ENCODE data around the gene THY1. TPM values are rescaled to one million over a fixed set of nuclear protein-coding genes. Genes with fewer than 3 reads are reported as not detected.

The THY1 gene
- total RNA-seq, 2 experiments from 2014 or later = not detected

DNA sequence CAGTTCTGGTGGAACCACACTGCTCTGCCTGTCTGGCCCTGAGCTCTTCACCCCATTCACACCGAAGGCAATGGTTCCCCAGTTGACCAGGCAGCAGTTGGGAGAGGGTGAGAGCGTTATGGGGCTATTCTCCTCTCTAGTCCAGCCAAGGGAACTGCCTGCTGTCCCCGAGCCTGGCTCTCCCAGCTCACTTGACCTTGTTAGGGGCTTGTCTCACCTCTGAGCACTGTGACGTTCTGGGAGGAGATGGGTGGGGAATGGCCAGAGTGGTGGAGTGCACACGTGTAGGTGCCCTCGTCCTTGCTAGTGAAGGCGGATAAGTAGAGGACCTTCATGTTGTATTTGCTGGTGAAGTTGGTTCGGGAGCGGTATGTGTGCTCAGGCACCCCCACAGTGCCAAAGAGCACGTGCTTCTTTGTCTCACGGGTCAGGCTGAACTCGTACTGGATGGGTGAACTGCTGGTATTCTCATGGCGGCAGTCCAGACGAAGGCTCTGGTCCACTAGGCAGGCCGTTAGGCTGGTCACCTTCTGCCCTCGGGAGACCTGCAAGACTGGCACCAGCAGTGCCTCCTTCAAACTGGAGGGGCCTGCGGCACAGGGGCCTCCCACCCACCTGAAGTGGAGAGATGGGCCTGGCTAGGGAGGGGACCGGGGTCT, 3.0 kb downstream of the THY1 start:
- no peaks in the 10 kb centered on the region for H3K9me3 ChIP-seq (ENCODE audit: low read length)
- DNase-seq (ENCODE audit: low spot score) = no peak
- no peaks in the 10 kb centered on the region for H3K9me2 ChIP-seq (ENCODE audit: insufficient read depth, low read length)
- TF ChIP-seq, protein P1, sequence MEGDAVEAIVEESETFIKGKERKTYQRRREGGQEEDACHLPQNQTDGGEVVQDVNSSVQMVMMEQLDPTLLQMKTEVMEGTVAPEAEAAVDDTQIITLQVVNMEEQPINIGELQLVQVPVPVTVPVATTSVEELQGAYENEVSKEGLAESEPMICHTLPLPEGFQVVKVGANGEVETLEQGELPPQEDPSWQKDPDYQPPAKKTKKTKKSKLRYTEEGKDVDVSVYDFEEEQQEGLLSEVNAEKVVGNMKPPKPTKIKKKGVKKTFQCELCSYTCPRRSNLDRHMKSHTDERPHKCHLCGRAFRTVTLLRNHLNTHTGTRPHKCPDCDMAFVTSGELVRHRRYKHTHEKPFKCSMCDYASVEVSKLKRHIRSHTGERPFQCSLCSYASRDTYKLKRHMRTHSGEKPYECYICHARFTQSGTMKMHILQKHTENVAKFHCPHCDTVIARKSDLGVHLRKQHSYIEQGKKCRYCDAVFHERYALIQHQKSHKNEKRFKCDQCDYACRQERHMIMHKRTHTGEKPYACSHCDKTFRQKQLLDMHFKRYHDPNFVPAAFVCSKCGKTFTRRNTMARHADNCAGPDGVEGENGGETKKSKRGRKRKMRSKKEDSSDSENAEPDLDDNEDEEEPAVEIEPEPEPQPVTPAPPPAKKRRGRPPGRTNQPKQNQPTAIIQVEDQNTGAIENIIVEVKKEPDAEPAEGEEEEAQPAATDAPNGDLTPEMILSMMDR (conservative IDR thresholded peaks at IDR 0.05; ENCODE audit: low read length) = no peak
- no peak for TF ChIP-seq EZH2phosphoT487 (IDR thresholded peaks at IDR 0.05; ENCODE audit: borderline replicate concordance, low read depth, low read length)
- no peaks in the 10 kb centered on the region for H3K36me3 ChIP-seq (ENCODE audit: insufficient read depth, low read length)
- ChIA-PET POLR2A (no interaction called here), CTCF (ENCODE audit: unreplicated experiment) (no interaction called here)
- H3K27ac ChIP-seq (ENCODE audit: low read depth, low read length, poor library complexity, severe bottlenecking) = no peak overlapping the region
- H3K4me1 ChIP-seq (ENCODE audit: insufficient read depth, low read length, poor library complexity, severe bottlenecking) = no peaks in the 10 kb centered on the region
- no peaks in the 10 kb centered on the region for H3K79me2 ChIP-seq (ENCODE audit: insufficient read depth, low read depth, low read length)
- BruUV-seq (replicated peaks) = no TSS peak
- intact Hi-C loops (cut with micrococcal nuclease; ENCODE audit: unreplicated experiment) = no loop called here
- H4K20me1 ChIP-seq (ENCODE audit: insufficient read depth, low read length) = no peaks in the 10 kb centered on the region
- no peak overlapping the region for H3K4me2 ChIP-seq (ENCODE audit: low read length)
- H2AFZ ChIP-seq (ENCODE audit: low read length) = no peak overlapping the region
- no peak overlapping the region for H3K4me3 ChIP-seq (ENCODE audit: low read depth, low read length, poor library complexity, severe bottlenecking)

DNA sequence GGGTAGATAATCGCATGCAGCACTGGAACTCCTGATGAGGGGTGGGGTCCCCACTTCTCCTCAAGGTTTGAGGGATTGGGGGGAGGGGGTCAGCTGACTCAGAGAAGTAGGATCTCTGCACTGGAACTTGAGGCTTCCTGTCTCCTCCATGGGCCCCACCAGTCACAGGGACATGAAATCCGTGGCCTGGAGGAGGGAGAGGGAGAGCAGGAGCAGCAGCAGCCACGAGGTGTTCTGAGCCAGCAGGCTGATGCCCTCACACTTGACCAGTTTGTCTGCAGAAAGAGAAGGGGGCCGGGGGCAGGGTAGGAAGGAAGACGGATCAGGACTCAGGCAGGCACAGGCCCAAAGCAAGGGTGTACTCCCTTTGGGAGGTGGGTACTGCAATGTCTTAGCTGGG, 3.7 kb downstream of the THY1 start:
- H3K27ac ChIP-seq (ENCODE audit: low read depth, low read length, poor library complexity, severe bottlenecking) = no peak overlapping the region
- ChIA-PET POLR2A (no interaction called here), CTCF (ENCODE audit: unreplicated experiment) (no interaction called here)
- no peak for DNase-seq (ENCODE audit: low spot score)
- H4K20me1 ChIP-seq (ENCODE audit: insufficient read depth, low read length) = no peaks in the 10 kb centered on the region
- no TSS peak for BruUV-seq (replicated peaks)
- H3K36me3 ChIP-seq (ENCODE audit: insufficient read depth, low read length) = no peaks in the 10 kb centered on the region
- no peaks in the 10 kb centered on the region for H3K9me2 ChIP-seq (ENCODE audit: insufficient read depth, low read length)
- H3K9me3 ChIP-seq (ENCODE audit: low read length) = no peaks in the 10 kb centered on the region
- no peak overlapping the region for H3K4me2 ChIP-seq (ENCODE audit: low read length)
- no peak overlapping the region for H2AFZ ChIP-seq (ENCODE audit: low read length)
- H3K4me3 ChIP-seq (ENCODE audit: low read depth, low read length, poor library complexity, severe bottlenecking) = no peak overlapping the region
- intact Hi-C loops (cut with micrococcal nuclease; ENCODE audit: unreplicated experiment) = no loop called here
- no peaks in the 10 kb centered on the region for H3K79me2 ChIP-seq (ENCODE audit: insufficient read depth, low read depth, low read length)
- TF ChIP-seq, protein P1 (conservative IDR thresholded peaks at IDR 0.05; ENCODE audit: low read length) = no peak
- no peak for TF ChIP-seq EZH2phosphoT487 (IDR thresholded peaks at IDR 0.05; ENCODE audit: borderline replicate concordance, low read depth, low read length)
- no peaks in the 10 kb centered on the region for H3K4me1 ChIP-seq (ENCODE audit: insufficient read depth, low read length, poor library complexity, severe bottlenecking)

DNA sequence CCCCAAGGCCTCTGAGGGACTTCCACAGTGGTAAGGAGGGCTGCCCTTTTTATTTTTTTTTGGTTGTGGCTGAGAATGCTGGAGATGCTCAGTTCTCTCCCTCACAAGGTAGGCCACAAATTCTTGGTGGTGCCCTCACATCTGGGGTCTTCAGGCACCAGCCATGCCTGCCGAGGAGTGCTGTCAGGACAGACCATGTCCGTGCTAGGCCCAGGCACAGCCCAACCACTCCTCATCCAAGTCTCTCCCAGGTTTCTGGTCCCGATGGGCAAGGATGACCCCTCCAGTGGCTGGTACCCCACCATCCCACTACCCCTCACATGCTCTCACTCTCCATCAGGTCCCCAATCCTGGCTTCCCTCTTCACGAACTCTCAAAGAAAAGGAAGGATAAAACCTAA, 4.2 kb downstream of the THY1 start:
- TF ChIP-seq EZH2phosphoT487 (IDR thresholded peaks at IDR 0.05; ENCODE audit: borderline replicate concordance, low read depth, low read length) = no peak
- ChIA-PET CTCF (ENCODE audit: unreplicated experiment) (no interaction called here), POLR2A (no interaction called here)
- Histone ChIP-seq H3K9me3 (ENCODE audit: low read length) (no peaks in the 10 kb centered on the region), H3K4me2 (ENCODE audit: low read length) (no peak overlapping the region), H3K4me1 (ENCODE audit: insufficient read depth, low read length, poor library complexity, severe bottlenecking) (no peaks in the 10 kb centered on the region), H2AFZ (ENCODE audit: low read length) (no peak overlapping the region), H3K36me3 (ENCODE audit: insufficient read depth, low read length) (no peaks in the 10 kb centered on the region), H3K27ac (ENCODE audit: low read depth, low read length, poor library complexity, severe bottlenecking) (no peak overlapping the region), H3K79me2 (ENCODE audit: insufficient read depth, low read depth, low read length) (no peaks in the 10 kb centered on the region), H4K20me1 (ENCODE audit: insufficient read depth, low read length) (no peaks in the 10 kb centered on the region), H3K4me3 (ENCODE audit: low read depth, low read length, poor library complexity, severe bottlenecking) (no peak overlapping the region), H3K9me2 (ENCODE audit: insufficient read depth, low read length) (no peaks in the 10 kb centered on the region)
- no TSS peak for BruUV-seq (replicated peaks)
- intact Hi-C loops (cut with micrococcal nuclease; ENCODE audit: unreplicated experiment) = no loop called here
- DNase-seq (ENCODE audit: low spot score) = no peak

Data from OCI-LY7 (cell line).